HEK293T (cell line): ENCODE measurements around the gene GARIN3.

Experiments used
- ELF4 ChIP-seq: fragments of 450-650 bp; IDR thresholded peaks from 2 replicates; pipeline ENCODE4 v1.6.1; 2017; ENCODE audit warnings: antibody characterized with exemption
- FOXM1 ChIP-seq: fragments of 450-650 bp; IDR thresholded peaks from 2 replicates; pipeline ENCODE4 v1.6.1; 2017; ENCODE audit warnings: mild to moderate bottlenecking, borderline replicate concordance
- NFRKB ChIP-seq: fragments of 450-650 bp; IDR thresholded peaks from 2 replicates; pipeline ENCODE4 v1.6.1; 2016; ENCODE audit warnings: mild to moderate bottlenecking, moderate library complexity
- TARDBP ChIP-seq: fragments of 450-650 bp; IDR thresholded peaks from 2 replicates; pipeline ENCODE4 v1.6.1; 2016

- TF ChIP-seq TARDBP (no peak), ELF4 (no peak), FOXM1 (no peak), NFRKB (no peak)
These were observed 44.4 kb downstream of the GARIN3 start for GRCh38 chr5:157121709-157122108.
